A549 (cell line): ENCODE data around the gene FTSJ1.

Experiments
- CEBPB ChIP-seq, 2 experiments: fragments of >200 bp in 1 of 2; sonication (Bioruptor Twin) in 1 of 2; formaldehyde crosslinking in 1 of 2; IDR thresholded peaks; 2 replicates each; pipeline ENCODE4 v1.6.1; 2012 to 2016
- CHD2 ChIP-seq: fragments of 150-350 bp; IDR thresholded peaks from 2 replicates; pipeline ENCODE4 v1.6.1; 2014; ENCODE audit warnings: low read length; ENCODE audit not compliant: partially characterized antibody
- CHD4 ChIP-seq: fragments of 200-600 bp; sonication (generic); IDR thresholded peaks from 2 replicates; pipeline ENCODE4 v1.6.1; 2016; ENCODE audit warnings: antibody characterized with exemption, mild to moderate bottlenecking, borderline replicate concordance
- CTCF ChIP-seq: fragments of >200 bp; sonication (Bioruptor Twin); formaldehyde crosslinking; IDR thresholded peaks from 3 replicates; pipeline ENCODE4 v1.5.1; 2016
- E2F6 ChIP-seq: IDR thresholded peaks from 2 replicates; pipeline ENCODE4 v1.6.1; 2012; ENCODE audit warnings: low read depth, borderline replicate concordance
- ELK1 ChIP-seq: fragments of 150-350 bp; IDR thresholded peaks from 2 replicates; pipeline ENCODE4 v1.6.1; 2014; ENCODE audit warnings: low read depth, mild to moderate bottlenecking, low read length
- EP300 ChIP-seq, 2 experiments: fragments of >200 bp; sonication (Bioruptor Twin); formaldehyde crosslinking; IDR thresholded peaks; 2 replicates in 1 of 2; 3 replicates in 1 of 2; pipeline ENCODE4 v1.6.1; 2016 to 2017
- ESRRA ChIP-seq: fragments of 150-350 bp; IDR thresholded peaks from 2 replicates; pipeline ENCODE4 v1.6.1; 2014; ENCODE audit warnings: mild to moderate bottlenecking, low read length, borderline replicate concordance
- GATA3 ChIP-seq: IDR thresholded peaks from 2 replicates; pipeline ENCODE4 v1.6.1; 2012; ENCODE audit warnings: borderline replicate concordance
- HOXA7 ChIP-seq: fragments of 250-450 bp; sonication (Bioruptor Pico); IDR thresholded peaks from 2 replicates; pipeline ENCODE4 v1.5.0; 2020; ENCODE audit warnings: mild to moderate bottlenecking, moderate library complexity
- KDM5A ChIP-seq: fragments of 200-600 bp; sonication (generic); IDR thresholded peaks from 2 replicates; pipeline ENCODE4 v1.6.1; 2016; ENCODE audit warnings: antibody characterized with exemption, mild to moderate bottlenecking
- MAFK ChIP-seq: fragments of 450-650 bp; IDR thresholded peaks from 2 replicates; pipeline ENCODE4 v1.6.1; 2014; ENCODE audit not compliant: partially characterized antibody
- POLR2A ChIP-seq: IDR thresholded peaks from 2 replicates; pipeline ENCODE4 v1.6.1; 2012; ENCODE audit warnings: mild to moderate bottlenecking, low read length
- RARB ChIP-seq: fragments of 250-450 bp; sonication (Bioruptor Pico); IDR thresholded peaks from 2 replicates; pipeline ENCODE4 v1.8.0; 2021; ENCODE audit warnings: mild to moderate bottlenecking, moderate library complexity

GRCh38 chrX:48461830-48462229, 14.2 kb upstream of the FTSJ1 start:
- TF ChIP-seq GATA3 (no peak), KDM5A (no peak), CTCF (no peak), E2F6 (no peak), POLR2A (no peak), HOXA7 (no peak), RARB (no peak), CEBPB (IDR thresholded peaks at IDR 0.05) (no peak), EP300 (IDR thresholded peaks at IDR 0.05) (no peak), CHD2 (no peak), ESRRA (no peak), MAFK (no peak), CHD4 (no peak), ELK1 (no peak)
